Smooth muscle cell (in vitro differentiated cells): ENCODE data around the gene SHC1. TPM values are rescaled to one million over a fixed set of nuclear protein-coding genes. Genes with fewer than 3 reads are reported as not detected.

Source experiments
- DNase-seq: peaks from one replicate; lab custom pipeline; 2025; ENCODE audit not compliant: unreplicated experiment; lab: John Stamatoyannopoulos, UW
- H2AFZ ChIP-seq: fragments of 200-600 bp; sonication (generic); 2 replicates; pipeline ENCODE4 v1.6.0; 2016; ENCODE audit warnings: antibody characterized with exemption, low read depth, mild to moderate bottlenecking
- H3F3A ChIP-seq: fragments of 200-600 bp; sonication (generic); 2 replicates; pipeline ENCODE4 v1.6.0; 2017; ENCODE audit warnings: antibody characterized with exemption, low read depth
- H3K27ac ChIP-seq: fragments of 200-600 bp; sonication (generic); 2 replicates; pipeline ENCODE4 v1.5.1; 2016; ENCODE audit warnings: low read depth, mild to moderate bottlenecking
- H3K27me3 ChIP-seq: fragments of 200-600 bp; sonication (generic); 2 replicates; pipeline ENCODE4 v1.6.1; 2016; ENCODE audit warnings: low read depth, mild to moderate bottlenecking
- H3K36me3 ChIP-seq: fragments of 200-600 bp; sonication (generic); 2 replicates; pipeline ENCODE4 v1.5.1; 2016; ENCODE audit warnings: low read depth
- H3K4me1 ChIP-seq: fragments of 200-600 bp; sonication (generic); 2 replicates; pipeline ENCODE4 v1.5.1; 2016; ENCODE audit warnings: low read depth
- H3K4me2 ChIP-seq: fragments of 200-600 bp; sonication (generic); 2 replicates; pipeline ENCODE4 v1.6.0; 2016; ENCODE audit warnings: mild to moderate bottlenecking
- H3K4me3 ChIP-seq: fragments of 200-600 bp; sonication (generic); 2 replicates; pipeline ENCODE4 v1.5.1; 2016; ENCODE audit warnings: mild to moderate bottlenecking
- H3K79me2 ChIP-seq: fragments of 200-600 bp; sonication (generic); 2 replicates; pipeline ENCODE4 v1.6.0; 2016; ENCODE audit warnings: low read depth, mild to moderate bottlenecking
- H3K9ac ChIP-seq: fragments of 200-600 bp; sonication (generic); 2 replicates; pipeline ENCODE4 v1.6.0; 2016; ENCODE audit warnings: low read depth
- H3K9me3 ChIP-seq: fragments of 200-600 bp; sonication (generic); replicated peaks from 2 replicates; pipeline ENCODE4 v1.5.1; 2016; ENCODE audit warnings: low read depth
- H4K20me1 ChIP-seq: fragments of 200-600 bp; sonication (generic); 2 replicates; pipeline ENCODE4 v1.6.0; 2016; ENCODE audit warnings: low read depth
- WGBS: methylation state at CpG from one replicate; pipeline ENCODE4 v1.1.7; 2016; ENCODE audit warnings: low lambda C conversion rate; 5-methylcytosine and 5-hydroxymethylcytosine counted together
- polyA plus RNA-seq: library from polyadenylated mRNA; unstranded; fragments of >200 nt; fragmentation: Nextera tagmentation; extraction: Ambion mirVana; gene quantifications from 2 replicates; pipeline ENCODE4 v1.2.1, GENCODE V29; 2016
- total RNA-seq: library from RNA; depleted of rRNA; stranded (reverse); fragments of >200 nt; gene quantifications from 2 replicates; pipeline ENCODE4 v1.2.3, GENCODE V29; 2014
- TF ChIP-seq, protein P1 (sequence below): fragments of 200-600 bp; sonication (generic); IDR thresholded peaks from 2 replicates; pipeline ENCODE4 v1.5.1; 2017; ENCODE audit warnings: borderline replicate concordance, mild to moderate bottlenecking, antibody characterized with exemption; ENCODE audit not compliant: insufficient read depth, poor library complexity, severe bottlenecking

SHC1 gene
- total and polyA plus RNA-seq, 2 experiments from 2014 or later = 207 to 249 TPM

DNA sequence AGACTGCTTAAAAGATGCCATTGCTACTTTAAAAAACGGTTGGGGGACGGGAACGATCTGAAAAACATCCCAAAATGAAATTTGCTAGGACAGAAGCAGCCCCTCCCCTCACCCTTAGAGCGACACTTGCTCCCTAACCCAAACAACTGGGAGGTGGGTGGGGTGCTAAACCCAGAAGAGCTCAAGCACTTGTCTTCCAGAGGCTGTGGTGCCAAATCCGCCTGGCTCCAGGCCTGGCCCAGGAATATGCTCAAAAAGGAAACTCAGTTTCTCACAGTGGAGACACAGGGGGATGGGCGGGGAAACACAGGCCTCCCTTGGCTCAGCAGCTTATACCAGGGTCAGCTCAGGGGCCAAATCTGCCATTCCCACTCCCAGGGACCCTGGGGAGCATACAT, 14.0 kb downstream of the SHC1 start:
- Histone ChIP-seq H3F3A (no peaks in the 10 kb centered on the region), H3K9ac (peak overlapping the region; percentile 81), H3K9me3 (no peaks in the 10 kb centered on the region), H3K4me1 (peaks cover 26% of the 10 kb centered on the region), H3K36me3 (no peaks in the 10 kb centered on the region), H3K27me3 (no peaks in the 10 kb centered on the region), H3K79me2 (peaks cover 25% of the 10 kb centered on the region), H3K4me2 (peak overlapping the region; percentile 89), H2AFZ (no peak overlapping the region), H4K20me1 (peaks cover 19% of the 10 kb centered on the region), H3K27ac (peak overlapping the region; percentile 91), H3K4me3 (peak overlapping the region; percentile 55)
- DNase-seq = no peak
- TF ChIP-seq, protein P1, sequence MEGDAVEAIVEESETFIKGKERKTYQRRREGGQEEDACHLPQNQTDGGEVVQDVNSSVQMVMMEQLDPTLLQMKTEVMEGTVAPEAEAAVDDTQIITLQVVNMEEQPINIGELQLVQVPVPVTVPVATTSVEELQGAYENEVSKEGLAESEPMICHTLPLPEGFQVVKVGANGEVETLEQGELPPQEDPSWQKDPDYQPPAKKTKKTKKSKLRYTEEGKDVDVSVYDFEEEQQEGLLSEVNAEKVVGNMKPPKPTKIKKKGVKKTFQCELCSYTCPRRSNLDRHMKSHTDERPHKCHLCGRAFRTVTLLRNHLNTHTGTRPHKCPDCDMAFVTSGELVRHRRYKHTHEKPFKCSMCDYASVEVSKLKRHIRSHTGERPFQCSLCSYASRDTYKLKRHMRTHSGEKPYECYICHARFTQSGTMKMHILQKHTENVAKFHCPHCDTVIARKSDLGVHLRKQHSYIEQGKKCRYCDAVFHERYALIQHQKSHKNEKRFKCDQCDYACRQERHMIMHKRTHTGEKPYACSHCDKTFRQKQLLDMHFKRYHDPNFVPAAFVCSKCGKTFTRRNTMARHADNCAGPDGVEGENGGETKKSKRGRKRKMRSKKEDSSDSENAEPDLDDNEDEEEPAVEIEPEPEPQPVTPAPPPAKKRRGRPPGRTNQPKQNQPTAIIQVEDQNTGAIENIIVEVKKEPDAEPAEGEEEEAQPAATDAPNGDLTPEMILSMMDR = no peak
- 16% methylated on average over 6 of the region's 6 CpGs for WGBS

DNA sequence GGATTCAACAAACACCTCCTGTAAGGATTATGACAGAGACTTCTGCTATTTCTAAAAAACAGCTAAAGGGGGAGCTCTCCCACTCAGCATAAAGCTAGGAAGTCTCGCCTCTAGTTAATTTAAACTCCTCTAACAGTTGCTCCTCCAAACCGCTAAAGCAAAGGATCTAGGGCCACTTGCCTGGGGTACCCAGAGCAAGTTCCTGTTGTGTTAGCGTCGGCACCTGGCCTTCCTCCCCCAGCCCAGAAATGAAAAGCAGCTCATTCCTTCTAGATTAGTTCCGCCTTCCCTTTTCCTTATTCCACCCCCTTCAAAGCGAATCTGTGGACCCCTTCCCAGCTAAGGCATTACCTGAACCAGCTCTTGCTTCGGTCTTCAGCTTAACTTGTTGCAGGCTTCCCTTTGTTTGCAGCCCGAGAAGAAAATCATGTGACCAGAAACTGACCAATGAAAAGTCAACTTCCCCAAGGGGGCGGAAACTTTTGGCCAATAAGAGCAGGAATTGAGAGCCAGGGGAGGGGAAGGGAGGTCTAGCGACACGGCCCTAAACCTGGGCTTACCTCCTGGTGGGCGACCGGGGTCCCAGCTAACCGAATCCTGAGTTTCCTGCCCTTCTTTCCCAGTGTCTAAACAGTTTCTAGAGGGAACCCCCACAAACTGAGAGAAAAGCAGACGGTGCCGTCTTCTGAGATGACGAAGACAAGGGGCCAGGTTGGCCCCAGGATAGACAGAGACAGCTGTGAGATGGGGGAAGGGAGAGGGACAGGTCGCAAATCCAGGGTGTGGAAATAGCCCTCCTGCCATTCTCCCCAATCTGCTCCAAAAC, 14.6 kb downstream of the SHC1 start, which contains the start of gene PBXIP1:
PBXIP1 (minus strand) TSS at position 382 of the 826 bp plus-strand sequence. CDS start 2,378 bp downstream, outside the sequence.
- Histone ChIP-seq H3K36me3 (no peaks in the 10 kb centered on the region), H3K9ac (peak within 1 kb of the TSS; percentile 81), H3K9me3 (no peaks in the 10 kb centered on the region), H3K4me1 (peaks cover 23% of the 10 kb centered on the region), H4K20me1 (peaks cover 25% of the 10 kb centered on the region), H3K27ac (peak within 1 kb of the TSS; percentile 91), H3K4me3 (peak within 1 kb of the TSS; percentile 55), H3K27me3 (no peaks in the 10 kb centered on the region), H3F3A (no peaks in the 10 kb centered on the region), H3K79me2 (peaks cover 24% of the 10 kb centered on the region), H2AFZ (no peak within 1 kb of the TSS), H3K4me2 (peak within 1 kb of the TSS; percentile 89)
- under 1% methylated on average over 18 of the region's 18 CpGs for WGBS
- TF ChIP-seq, protein P1 = peak; percentile 25
- DNase-seq = peak; percentile 23

DNA sequence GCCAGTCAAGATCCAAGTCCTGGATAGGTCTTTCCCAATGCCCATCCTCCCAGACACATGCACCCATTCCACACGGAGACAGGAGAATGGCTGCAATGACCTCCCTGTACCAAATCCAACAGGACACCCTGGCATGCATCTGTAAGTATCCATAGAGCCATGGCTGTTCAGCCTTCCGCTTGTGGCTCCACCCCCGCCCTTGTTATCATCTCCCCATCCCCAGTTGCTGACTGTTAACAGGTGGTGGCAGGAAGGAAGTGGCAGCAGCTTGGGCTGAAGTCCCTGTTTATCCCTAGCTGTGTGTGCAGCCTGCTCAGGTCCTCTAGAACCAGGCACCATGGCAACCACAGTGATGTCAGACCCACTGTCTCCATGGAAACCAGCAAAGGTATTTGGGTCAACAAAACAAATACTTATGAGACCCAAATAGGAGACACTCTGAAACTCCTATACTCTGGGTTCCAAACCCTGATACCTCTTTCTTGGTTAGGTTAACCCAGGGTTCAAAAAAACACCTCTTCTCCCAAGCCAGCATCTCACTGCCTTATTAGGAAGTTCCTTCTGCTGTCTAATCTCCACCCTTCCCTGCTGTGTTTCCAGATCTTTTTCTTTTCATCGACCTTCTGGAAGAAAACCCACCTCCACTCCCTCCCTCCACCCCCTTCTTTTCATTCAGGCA, 15.4 kb downstream of the SHC1 start:
- Histone ChIP-seq H3K27ac (peak overlapping the region; percentile 91), H2AFZ (no peak overlapping the region), H4K20me1 (peaks cover 27% of the 10 kb centered on the region), H3K4me3 (peak overlapping the region; percentile 55), H3K9ac (peak overlapping the region; percentile 81), H3K36me3 (no peaks in the 10 kb centered on the region), H3K9me3 (no peaks in the 10 kb centered on the region), H3K79me2 (peaks cover 17% of the 10 kb centered on the region), H3F3A (no peaks in the 10 kb centered on the region), H3K4me2 (peak overlapping the region; percentile 89), H3K27me3 (no peaks in the 10 kb centered on the region), H3K4me1 (peaks cover 18% of the 10 kb centered on the region)
- TF ChIP-seq, protein P1 = no peak
- 39% methylated on average over 4 of the region's 4 CpGs for WGBS
- no peak for DNase-seq
